Stomach smooth muscle (tissue), 2 donors: Measurements from ENCODE around the gene NECAP2.

ENCODE experiments used
- H3K27ac ChIP-seq: one replicate; pipeline ENCODE4 v1.7.0; 2013; ENCODE audit warnings: mild to moderate bottlenecking, low read length, inconsistent platforms
- H3K27me3 ChIP-seq, 2 donors: one replicate each; pipeline ENCODE4 v1.7.0; 2013; ENCODE audit warnings: low read length in 2 of 2; ENCODE audit not compliant: insufficient read depth in 2 of 2, control insufficient read depth in 1 of 2
- H3K36me3 ChIP-seq, 2 donors: one replicate each; pipeline ENCODE4 v1.7.0; 2013; ENCODE audit warnings: low read length in 2 of 2; ENCODE audit not compliant: control insufficient read depth in 2 of 2, insufficient read depth in 2 of 2
- H3K4me1 ChIP-seq: one replicate; pipeline ENCODE4 v1.7.0; 2013; ENCODE audit warnings: low read length; ENCODE audit not compliant: control insufficient read depth, insufficient read depth
- H3K4me3 ChIP-seq, 2 donors: one replicate each; pipeline ENCODE4 v1.7.0; 2013; ENCODE audit warnings: low read length in 2 of 2
- H3K9ac ChIP-seq, 2 donors: one replicate each; pipeline ENCODE4 v1.7.0; 2013; ENCODE audit warnings: low read length in 2 of 2, mild to moderate bottlenecking in 1 of 2
- H3K9me3 ChIP-seq, 2 donors: one replicate each; pipeline ENCODE4 v1.7.0; 2013; ENCODE audit warnings: low read length in 2 of 2; ENCODE audit not compliant: control insufficient read depth in 2 of 2
- donor health status: healthy.
- donor health status: Pancreatic carcinoma.

Gene NECAP2

DNA sequence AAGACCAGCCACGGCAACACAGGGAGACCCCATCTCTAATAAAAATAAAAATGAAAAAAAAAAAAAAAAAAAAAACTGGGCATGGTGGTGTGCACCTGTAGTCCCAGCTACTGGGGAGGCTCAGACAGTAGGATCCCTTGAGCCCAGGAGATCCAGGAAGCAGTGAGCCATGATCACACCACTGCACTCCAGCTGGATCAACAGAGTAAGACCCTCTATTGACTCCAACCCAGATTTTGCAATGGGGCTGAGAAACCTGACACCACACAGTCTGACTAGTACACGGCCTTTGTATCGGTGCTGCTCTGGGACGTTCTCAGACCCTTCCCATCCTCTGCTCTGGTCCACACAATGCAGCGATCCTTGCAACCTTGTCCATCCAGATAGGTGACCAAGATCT lies 35.1 kb upstream of the NECAP2 start:
- no peaks in the 10 kb centered on the region for H3K27me3 ChIP-seq
- H3K9ac ChIP-seq: no peak overlapping the region
- H3K4me3 ChIP-seq: no peak overlapping the region
- no peaks in the 10 kb centered on the region for H3K4me1 ChIP-seq
- H3K9me3 ChIP-seq: no peaks in the 10 kb centered on the region
- no peak overlapping the region for H3K27ac ChIP-seq
- no peaks in the 10 kb centered on the region for H3K36me3 ChIP-seq

DNA sequence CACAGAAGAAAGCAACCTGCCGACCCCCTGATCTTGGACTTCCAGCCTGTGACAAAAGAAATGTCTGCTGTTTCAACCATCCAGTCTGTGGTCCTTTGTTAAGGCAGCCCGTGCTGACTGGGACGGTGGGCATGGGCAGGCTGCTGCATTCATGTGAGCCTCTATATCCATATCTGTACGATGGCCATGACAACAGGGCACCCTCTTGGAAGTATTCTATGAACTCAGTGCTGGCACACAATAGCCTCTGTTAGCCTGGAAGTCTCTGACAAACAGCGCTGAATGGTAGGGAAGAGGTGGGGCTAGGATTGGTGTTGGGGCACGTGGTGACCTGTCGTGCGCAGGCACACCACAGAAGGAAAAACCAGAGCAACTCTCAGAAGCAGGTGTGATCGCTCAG lies 33.7 kb upstream of the NECAP2 start:
- Histone ChIP-seq H3K36me3 (no peaks in the 10 kb centered on the region), H3K27ac (no peak overlapping the region), H3K4me1 (no peaks in the 10 kb centered on the region), H3K9me3 (no peaks in the 10 kb centered on the region), H3K9ac (no peak overlapping the region), H3K27me3 (no peaks in the 10 kb centered on the region), H3K4me3 (no peak overlapping the region)

DNA sequence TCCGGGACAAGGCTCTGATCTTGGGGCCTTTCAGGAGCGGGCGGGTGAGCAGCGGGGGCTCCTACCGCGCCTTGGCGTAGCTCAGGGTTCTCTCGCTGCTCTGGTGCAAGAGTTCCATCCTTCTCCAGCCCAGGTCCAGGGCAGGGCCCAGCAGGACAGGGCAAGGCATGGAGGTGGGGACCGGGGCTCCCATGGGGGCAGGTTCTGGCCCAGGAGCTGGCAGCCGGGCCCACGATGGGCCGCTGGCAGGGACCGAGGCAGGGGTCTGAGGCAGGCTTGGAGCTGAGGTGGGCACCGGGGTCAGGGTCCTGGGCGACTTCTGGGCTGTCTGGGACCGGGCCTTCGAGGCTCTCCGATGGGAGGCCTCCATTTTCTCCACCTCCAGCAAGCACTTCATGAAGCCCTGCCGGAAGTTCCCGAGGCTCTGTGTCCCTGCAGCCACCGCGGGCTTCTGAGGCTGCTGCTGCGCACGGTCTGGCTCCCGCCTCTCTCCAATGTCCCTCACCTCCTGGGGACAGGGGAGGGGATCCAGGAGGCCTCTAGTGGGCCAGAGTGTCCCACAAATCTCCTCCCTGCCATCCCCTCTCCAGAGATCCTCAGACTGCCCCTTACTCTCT lies 30.9 kb upstream of the NECAP2 start:
- Histone ChIP-seq H3K4me1 (no peaks in the 10 kb centered on the region), H3K36me3 (no peaks in the 10 kb centered on the region), H3K27ac (no peak overlapping the region), H3K9ac (no peak overlapping the region), H3K4me3 (no peak overlapping the region), H3K9me3 (no peaks in the 10 kb centered on the region), H3K27me3 (no peaks in the 10 kb centered on the region)

DNA sequence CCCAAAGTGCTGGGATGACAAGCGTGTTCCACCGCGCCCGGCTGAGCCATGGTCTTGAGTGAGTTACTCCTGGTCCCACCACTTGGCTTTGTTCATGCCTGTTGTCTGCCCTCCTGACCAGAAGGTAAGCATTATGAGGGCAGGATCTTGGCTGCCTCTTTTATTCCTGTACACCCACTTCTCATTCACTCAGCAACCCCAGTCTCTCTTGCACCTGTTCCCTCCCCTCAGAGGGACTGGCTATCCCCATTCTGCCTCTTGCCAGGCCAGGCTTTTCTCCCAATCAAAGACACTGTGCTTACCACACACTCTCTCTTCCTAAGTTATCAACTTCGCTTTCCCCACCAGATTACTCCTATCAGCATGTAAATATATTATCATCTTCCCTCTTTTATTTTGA lies 29.7 kb upstream of the NECAP2 start:
- H3K9me3 ChIP-seq: no peaks in the 10 kb centered on the region
- H3K9ac ChIP-seq: no peak overlapping the region
- H3K4me1 ChIP-seq: no peaks in the 10 kb centered on the region
- H3K4me3 ChIP-seq: no peak overlapping the region
- H3K27ac ChIP-seq: no peak overlapping the region
- H3K36me3 ChIP-seq: no peaks in the 10 kb centered on the region
- H3K27me3 ChIP-seq: no peaks in the 10 kb centered on the region

DNA sequence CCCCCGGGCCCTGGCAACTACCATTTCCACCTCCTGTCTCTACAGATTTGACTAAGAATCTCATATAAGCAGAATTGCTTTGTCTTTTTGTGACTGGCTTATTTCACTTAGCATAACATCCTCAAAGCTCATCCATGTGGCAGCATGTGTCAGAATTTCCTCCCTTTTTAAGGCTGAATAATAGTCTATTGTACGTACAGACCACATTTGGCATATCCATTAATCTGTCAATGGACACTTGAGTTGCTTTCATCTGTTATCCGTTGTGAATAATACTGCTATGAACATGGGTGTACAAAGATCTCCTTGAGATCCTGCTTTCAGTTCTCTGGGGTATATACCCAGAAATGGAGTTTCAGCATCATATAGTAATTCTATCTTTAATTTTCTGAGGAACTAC lies 27.3 kb upstream of the NECAP2 start:
- no peaks in the 10 kb centered on the region for H3K27me3 ChIP-seq
- no peak overlapping the region for H3K27ac ChIP-seq
- H3K4me3 ChIP-seq: no peak overlapping the region
- no peaks in the 10 kb centered on the region for H3K9me3 ChIP-seq
- H3K9ac ChIP-seq: no peak overlapping the region
- H3K4me1 ChIP-seq: no peaks in the 10 kb centered on the region
- no peaks in the 10 kb centered on the region for H3K36me3 ChIP-seq

DNA sequence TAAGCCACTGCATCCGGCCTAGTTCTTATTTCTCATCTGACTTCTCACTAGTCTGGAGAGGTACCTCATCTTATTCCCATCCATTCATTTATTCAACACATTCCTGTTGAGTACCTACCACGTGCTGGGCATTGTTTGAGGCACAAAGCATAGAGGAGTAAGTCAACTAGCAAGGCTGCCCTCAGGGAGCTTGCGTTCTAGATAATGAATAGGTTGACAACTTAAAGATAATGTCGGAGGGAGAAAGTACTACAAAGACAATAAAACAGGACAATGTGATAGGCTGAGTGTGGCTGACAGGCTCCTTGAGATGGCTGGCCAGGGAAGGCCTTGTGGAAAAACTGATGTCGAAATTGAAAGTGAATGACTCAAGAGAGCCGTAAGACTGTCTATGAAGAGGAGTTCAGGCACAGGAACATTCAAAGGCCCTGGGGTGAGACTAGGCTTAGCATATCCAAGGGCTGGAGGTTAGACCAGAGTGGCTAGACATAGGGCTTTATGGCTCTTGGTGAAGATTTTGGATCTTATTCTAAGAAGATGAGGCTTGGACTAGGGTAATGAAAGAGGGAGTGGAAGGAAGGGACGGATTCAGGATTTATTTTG lies 21.6 kb upstream of the NECAP2 start:
- H3K9ac ChIP-seq: no peak overlapping the region
- no peaks in the 10 kb centered on the region for H3K36me3 ChIP-seq
- no peak overlapping the region for H3K27ac ChIP-seq
- H3K27me3 ChIP-seq: peaks cover 0 to 7% of the 10 kb centered on the region in 2 donors
- no peaks in the 10 kb centered on the region for H3K4me1 ChIP-seq
- H3K4me3 ChIP-seq: no peak overlapping the region
- no peaks in the 10 kb centered on the region for H3K9me3 ChIP-seq

DNA sequence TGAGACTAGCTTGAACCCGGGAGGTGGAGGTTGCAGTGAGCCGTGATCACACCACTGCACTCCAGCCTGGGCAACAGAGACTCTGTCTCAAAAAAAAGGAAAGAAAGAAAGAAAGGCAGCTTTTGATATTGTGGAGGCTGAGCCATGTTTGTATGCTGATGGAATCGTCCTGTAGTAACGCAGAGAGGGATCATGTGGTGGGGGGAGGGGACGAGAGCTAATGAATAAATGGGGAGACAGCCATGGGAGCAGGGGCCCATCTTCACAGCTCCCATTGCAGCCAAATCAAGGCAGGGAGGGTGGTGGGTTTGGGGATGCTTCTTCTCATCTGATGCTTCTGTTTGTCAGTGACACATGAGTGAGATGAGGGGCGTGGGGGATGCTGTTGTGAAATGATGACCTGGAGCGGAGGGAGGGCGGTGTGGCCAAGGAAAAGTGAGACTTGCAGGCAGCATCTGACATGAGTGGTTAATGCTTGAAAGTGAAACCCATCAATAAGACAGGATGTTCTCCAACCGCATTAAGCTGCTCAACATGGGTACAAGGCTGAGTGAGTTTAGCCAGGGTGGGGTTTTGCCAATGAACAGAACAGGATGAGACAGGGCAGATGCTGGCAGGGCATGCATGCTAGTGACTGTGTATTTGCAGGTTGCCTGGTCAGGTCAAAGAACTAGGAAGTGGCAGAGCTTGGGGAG lies 20.0 kb upstream of the NECAP2 start:
- H3K4me3 ChIP-seq: no peak overlapping the region
- H3K27ac ChIP-seq: no peak overlapping the region

DNA sequence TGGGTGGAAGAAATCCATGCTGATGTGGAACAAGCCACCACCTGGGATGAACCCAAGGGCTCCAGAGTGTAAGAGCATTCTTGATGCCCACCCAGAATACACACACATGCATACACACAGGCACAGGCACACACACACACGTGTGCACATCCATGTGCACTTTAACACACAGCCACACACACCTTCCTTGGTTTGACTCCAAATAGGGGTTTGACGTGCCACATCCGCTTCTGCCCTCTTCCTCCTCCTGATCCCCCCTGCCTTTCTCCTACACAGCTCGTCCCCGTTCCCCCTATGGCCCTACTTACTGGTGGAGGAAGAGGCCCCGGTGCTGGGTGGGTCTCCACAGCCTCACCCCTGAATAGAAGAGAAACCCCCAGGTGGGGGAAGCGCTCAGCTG lies 19.3 kb upstream of the NECAP2 start:
- Histone ChIP-seq H3K9me3 (no peaks in the 10 kb centered on the region), H3K36me3 (no peaks in the 10 kb centered on the region), H3K9ac (no peak overlapping the region), H3K27me3 (peaks cover 0 to 7% of the 10 kb centered on the region in 2 donors), H3K27ac (no peak overlapping the region), H3K4me1 (no peaks in the 10 kb centered on the region), H3K4me3 (no peak overlapping the region)

More for the DNA sequence above, 20.0 kb upstream of the NECAP2 start:
- no peaks in the 10 kb centered on the region for H3K36me3 ChIP-seq
- H3K27me3 ChIP-seq: peaks cover 0 to 7% of the 10 kb centered on the region in 2 donors
- no peaks in the 10 kb centered on the region for H3K9me3 ChIP-seq
- H3K9ac ChIP-seq: no peak overlapping the region
- H3K4me1 ChIP-seq: no peaks in the 10 kb centered on the region

DNA sequence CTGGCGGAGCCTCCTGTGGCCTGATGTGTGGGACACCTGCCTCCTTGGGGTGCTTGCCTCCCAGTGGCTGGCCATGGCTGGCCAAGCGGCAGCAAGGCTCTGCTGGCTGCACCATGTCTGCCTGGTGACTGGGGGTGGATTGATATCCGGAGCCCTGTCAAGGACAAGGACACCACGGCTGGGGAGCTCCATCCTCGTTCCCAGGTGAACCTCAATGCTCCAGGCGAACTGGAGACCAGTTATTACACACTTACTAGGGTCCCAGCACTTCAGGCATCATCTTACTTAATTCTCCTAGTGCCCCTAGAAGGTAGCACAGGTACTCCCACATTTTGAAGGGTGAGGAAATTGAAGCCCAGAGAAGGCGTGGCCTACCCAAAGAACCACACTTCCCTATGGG lies 18.5 kb upstream of the NECAP2 start:
- H3K4me3 ChIP-seq: no peak overlapping the region
- H3K27ac ChIP-seq: no peak overlapping the region
- H3K27me3 ChIP-seq: peaks cover 0 to 7% of the 10 kb centered on the region in 2 donors
- H3K9ac ChIP-seq: no peak overlapping the region
- H3K4me1 ChIP-seq: no peaks in the 10 kb centered on the region
- no peaks in the 10 kb centered on the region for H3K9me3 ChIP-seq
- no peaks in the 10 kb centered on the region for H3K36me3 ChIP-seq

DNA sequence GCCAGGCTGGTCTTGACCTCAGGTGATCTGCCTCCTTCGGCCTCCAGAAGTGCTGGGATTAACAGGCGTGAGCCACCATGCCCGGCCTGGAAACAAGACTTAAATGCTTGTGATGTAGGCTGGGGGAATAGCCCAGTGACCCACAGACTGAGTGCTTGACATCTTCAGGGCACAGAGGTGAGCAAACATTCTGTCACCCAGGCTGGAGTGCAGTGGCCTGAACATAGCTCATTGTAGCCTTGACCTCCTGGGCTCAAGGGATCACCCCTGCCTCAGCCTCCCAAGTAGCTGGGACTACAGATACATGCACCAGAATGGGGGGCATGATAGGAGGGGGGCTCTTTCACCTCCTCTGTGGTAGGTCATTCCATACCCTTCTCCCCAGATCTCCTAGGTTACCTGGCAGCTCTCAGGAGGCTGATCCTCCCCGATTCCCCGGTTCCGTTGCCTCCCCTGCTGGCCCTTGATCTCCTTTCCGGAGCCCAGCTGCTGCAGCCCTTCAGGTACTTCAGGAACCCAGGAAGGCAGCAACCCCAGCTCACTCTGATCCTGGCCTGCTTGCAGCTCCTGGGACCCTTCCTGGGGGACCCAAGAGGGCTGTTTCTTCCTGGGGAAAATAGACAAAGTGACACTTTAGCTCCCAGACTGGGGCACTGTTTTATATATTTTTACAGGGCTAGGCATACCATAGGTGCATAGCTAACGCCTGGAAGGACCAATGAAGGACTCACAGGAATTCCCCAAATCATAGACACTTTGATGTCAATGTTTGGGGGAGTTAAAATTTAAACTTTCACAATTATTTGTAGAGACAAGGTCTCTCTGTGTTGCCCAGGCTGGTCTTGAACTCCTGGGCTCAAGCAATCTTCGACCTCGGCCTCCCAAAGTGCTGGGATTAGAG lies 15.1 kb upstream of the NECAP2 start:
- Histone ChIP-seq H3K4me1 (no peaks in the 10 kb centered on the region), H3K36me3 (no peaks in the 10 kb centered on the region), H3K27me3 (peaks cover 0 to 7% of the 10 kb centered on the region in 2 donors), H3K27ac (no peak overlapping the region), H3K4me3 (no peak overlapping the region), H3K9ac (no peak overlapping the region), H3K9me3 (no peaks in the 10 kb centered on the region)
